ENCODE measurements around the gene CAPNS1. TPM values are rescaled to one million over a fixed set of nuclear protein-coding genes. Genes with fewer than 3 reads are reported as not detected.

CAPNS1 gene
- total RNA-seq, 1 experiment from 2014 or later = 506 TPM

Other genes starting within 250 kb of the CAPNS1 start
- 2.8 and 3.3 TPM in 2 replicates for gene NFKBID, start 239.5 kb upstream of the CAPNS1 start, total RNA-seq (2014; rRNA removed)
- gene HCST, start 237.5 kb upstream of the CAPNS1 start, total RNA-seq (2014; rRNA removed) = not detected in 2 replicates
- gene TYROBP, start 231.8 kb upstream of the CAPNS1 start, total RNA-seq (2014; rRNA removed) = not detected in 2 replicates
- gene LRFN3, start 203.7 kb upstream of the CAPNS1 start, total RNA-seq (2014; rRNA removed) = 6.5 and 8.3 TPM in 2 replicates
- 24.7 and 28.6 TPM in 2 replicates for gene SDHAF1, start 144.9 kb upstream of the CAPNS1 start, total RNA-seq (2014; rRNA removed)
- 0.23 TPM in 1 of 2 replicates, not detected in the other for gene SYNE4, start 131.3 kb upstream of the CAPNS1 start, total RNA-seq (2014; rRNA removed)
- gene ALKBH6, start 125.9 kb upstream of the CAPNS1 start, total RNA-seq (2014; rRNA removed) = 32.6 and 39.6 TPM in 2 replicates
- gene CLIP3, start 107.2 kb upstream of the CAPNS1 start, total RNA-seq (2014; rRNA removed) = 5.3 and 6.3 TPM in 2 replicates
- gene THAP8, start 85.8 kb upstream of the CAPNS1 start, total RNA-seq (2014; rRNA removed) = 10.8 and 12.5 TPM in 2 replicates
- gene WDR62, start 85.2 kb upstream of the CAPNS1 start, total RNA-seq (2014; rRNA removed) = 22.0 and 23.6 TPM in 2 replicates
- not detected in 2 replicates for gene OVOL3, start 28.9 kb upstream of the CAPNS1 start, total RNA-seq (2014; rRNA removed)
- gene POLR2I, start 25.2 kb upstream of the CAPNS1 start, total RNA-seq (2014; rRNA removed) = 56.0 and 56.1 TPM in 2 replicates
- 295 and 302 TPM in 2 replicates for gene TBCB, start 24.6 kb upstream of the CAPNS1 start, total RNA-seq (2014; rRNA removed)
- not detected in 2 replicates for gene COX7A1, start 12.4 kb downstream of the CAPNS1 start, total RNA-seq (2014; rRNA removed)
- gene ZNF565, start 74.6 kb downstream of the CAPNS1 start, total RNA-seq (2014; rRNA removed) = 2.9 and 3.7 TPM in 2 replicates
- 81.8 and 98.9 TPM in 2 replicates for gene ZNF146, start 75.0 kb downstream of the CAPNS1 start, total RNA-seq (2014; rRNA removed)
- gene ZFP14, start 239.1 kb downstream of the CAPNS1 start, total RNA-seq (2014; rRNA removed) = 1.9 and 3.2 TPM in 2 replicates